ENCODE data around the gene CACNA1C. TPM values are rescaled to one million over a fixed set of nuclear protein-coding genes. Genes with fewer than 3 reads are reported as not detected.

Gene CACNA1C
- polyA plus RNA-seq, 1 of the 3 experiments (the other 2 are of a cell fraction), result 1.5 TPM

DNA sequence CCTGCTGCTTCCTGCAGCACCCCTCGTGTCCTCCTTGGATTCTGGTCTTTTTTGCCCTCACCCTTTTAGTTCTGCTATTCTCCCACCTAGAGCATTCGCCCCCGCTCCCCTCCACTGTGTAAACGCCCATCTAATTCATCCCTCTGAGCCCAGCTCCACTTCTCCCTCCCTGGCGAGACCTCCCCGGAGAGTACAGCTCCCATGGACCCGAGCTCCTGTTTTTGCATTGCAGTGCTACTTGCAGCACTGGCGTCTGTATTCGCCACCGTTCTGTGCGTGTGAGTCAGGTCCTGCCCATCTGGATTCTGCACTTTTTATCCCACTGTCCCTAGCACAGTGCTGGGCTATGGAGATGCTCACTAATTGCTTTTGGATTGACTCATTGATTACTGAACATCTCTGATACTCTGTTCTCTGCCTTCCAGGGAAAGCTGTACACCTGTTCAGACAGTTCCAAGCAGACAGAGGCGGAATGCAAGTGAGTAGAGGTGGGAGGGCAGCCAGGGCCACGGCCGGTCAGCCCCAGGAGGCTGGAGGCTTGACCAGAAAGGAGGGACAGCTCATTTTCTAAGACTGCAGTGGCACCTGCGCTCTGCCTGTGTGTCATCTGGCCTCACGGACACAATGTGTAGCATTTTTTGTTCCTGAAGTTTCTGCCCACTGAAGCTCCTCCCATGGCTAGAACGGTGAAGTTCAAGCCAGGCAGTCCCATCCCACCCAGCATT, 553.6 kb downstream of the CACNA1C start:
- no peak for TF ChIP-seq GABPA (IDR thresholded peaks at IDR 0.05; ENCODE audit: low read depth)
- TF ChIP-seq JUND (IDR thresholded peaks at IDR 0.05), result no peak
- no peak for TF ChIP-seq FOSL2 (IDR thresholded peaks at IDR 0.05; ENCODE audit: borderline replicate concordance, low read depth)
- no peak for TF ChIP-seq POLR2AphosphoS5 (IDR thresholded peaks at IDR 0.05; ENCODE audit: low read depth, low read length)
- no peak for TF ChIP-seq MEF2A (IDR thresholded peaks at IDR 0.05; ENCODE audit: borderline replicate concordance, low read depth)
- TF ChIP-seq TCF12 (IDR thresholded peaks at IDR 0.05), result no peak
- TF ChIP-seq, protein P1, sequence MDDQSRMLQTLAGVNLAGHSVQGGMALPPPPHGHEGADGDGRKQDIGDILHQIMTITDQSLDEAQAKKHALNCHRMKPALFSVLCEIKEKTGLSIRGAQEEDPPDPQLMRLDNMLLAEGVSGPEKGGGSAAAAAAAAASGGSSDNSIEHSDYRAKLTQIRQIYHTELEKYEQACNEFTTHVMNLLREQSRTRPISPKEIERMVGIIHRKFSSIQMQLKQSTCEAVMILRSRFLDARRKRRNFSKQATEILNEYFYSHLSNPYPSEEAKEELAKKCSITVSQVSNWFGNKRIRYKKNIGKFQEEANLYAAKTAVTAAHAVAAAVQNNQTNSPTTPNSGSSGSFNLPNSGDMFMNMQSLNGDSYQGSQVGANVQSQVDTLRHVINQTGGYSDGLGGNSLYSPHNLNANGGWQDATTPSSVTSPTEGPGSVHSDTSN (IDR thresholded peaks at IDR 0.05), result no peak
- TF ChIP-seq RFX5 (IDR thresholded peaks at IDR 0.05; ENCODE audit: low read length), result no peak
- TF ChIP-seq YY1 (IDR thresholded peaks at IDR 0.05; ENCODE audit: low read depth), result no peak
- no peak for TF ChIP-seq GATA2 (CRISPR knock-in tag; IDR thresholded peaks at IDR 0.05)
- TF ChIP-seq TAF1 (IDR thresholded peaks at IDR 0.05; ENCODE audit: borderline replicate concordance, low read depth, low read length), result no peak
- no peak for TF ChIP-seq EP300 (IDR thresholded peaks at IDR 0.05; ENCODE audit: borderline replicate concordance in 1 of 2, low read depth in 1 of 2, low read length in 1 of 2)
- no peak for TF ChIP-seq SIN3A (IDR thresholded peaks at IDR 0.05; ENCODE audit: borderline replicate concordance, low read depth, low read length)
- no peak for TF ChIP-seq CHD2 (IDR thresholded peaks at IDR 0.05; ENCODE audit: low read length, partially characterized antibody)
- no peak for TF ChIP-seq SMC3 (IDR thresholded peaks at IDR 0.05; ENCODE audit: low read depth, low read length)
- CTCF ChIA-PET, result interaction anchor here (1.3 kb wide), 1 partner anchor 18 kb away, joined by 3 read pairs; no protein-coding TSS in a partner anchor
- Histone ChIP-seq H3K9me3 (no peaks in the 10 kb centered on the region), H3K36me3 (replicated peaks in 1 of 2; ENCODE audit: control insufficient read depth in 1 of 2, insufficient read depth in 2 of 2, low read length in 1 of 2) (peaks cover 0 to 2% of the 10 kb centered on the region in 2 experiments), H3K27ac (ENCODE audit: low read depth in 2 of 2, low read length in 1 of 2) (no peak overlapping the region), H3K4me2 (no peak overlapping the region), H3K4me1 (ENCODE audit: control insufficient read depth in 1 of 2, insufficient read depth in 2 of 2, low read depth in 1 of 2, low read length in 1 of 2) (no peaks in the 10 kb centered on the region), H3K4me3 (ENCODE audit: low read depth in 2 of 2, low read length in 1 of 2) (no peak overlapping the region), H3K79me2 (ENCODE audit: insufficient read depth) (no peaks in the 10 kb centered on the region), H3F3A (replicated peaks; ENCODE audit: insufficient read depth) (no peaks in the 10 kb centered on the region), H4K20me1 (ENCODE audit: insufficient read depth) (no peaks in the 10 kb centered on the region), H2AFZ (ENCODE audit: low read depth) (no peak overlapping the region), H3K9ac (no peak overlapping the region), H3K9me2 (no peaks in the 10 kb centered on the region), H3K27me3 (ENCODE audit: insufficient read depth) (no peaks in the 10 kb centered on the region)
- POLR2A ChIA-PET, result interaction anchor here (0.7 kb wide), 1 partner anchor 91 kb away, joined by 3 read pairs; no protein-coding TSS in a partner anchor
- no peak for DNase-seq
- 69% methylated on average over 17 of the region's 17 CpGs for WGBS (ENCODE audit: low lambda C conversion rate)

GRCh38 chr12:2607881-2608607, 555.3 kb downstream of the CACNA1C start:
- Histone ChIP-seq H3K27me3 (ENCODE audit: insufficient read depth) (no peaks in the 10 kb centered on the region), H4K20me1 (ENCODE audit: insufficient read depth) (no peaks in the 10 kb centered on the region), H3K4me3 (ENCODE audit: low read depth in 2 of 2, low read length in 1 of 2) (no peak overlapping the region), H3K27ac (ENCODE audit: low read depth in 2 of 2, low read length in 1 of 2) (no peak overlapping the region), H3F3A (replicated peaks; ENCODE audit: insufficient read depth) (peaks cover 4% of the 10 kb centered on the region), H3K9ac (no peak overlapping the region), H3K4me1 (ENCODE audit: control insufficient read depth in 1 of 2, insufficient read depth in 2 of 2, low read depth in 1 of 2, low read length in 1 of 2) (no peaks in the 10 kb centered on the region), H2AFZ (ENCODE audit: low read depth) (no peak overlapping the region), H3K4me2 (no peak overlapping the region), H3K36me3 (replicated peaks in 1 of 2; ENCODE audit: control insufficient read depth in 1 of 2, insufficient read depth in 2 of 2, low read length in 1 of 2) (peaks cover 0 to 2% of the 10 kb centered on the region in 2 experiments), H3K9me2 (no peaks in the 10 kb centered on the region), H3K79me2 (ENCODE audit: insufficient read depth) (no peaks in the 10 kb centered on the region), H3K9me3 (no peaks in the 10 kb centered on the region)
- POLR2A ChIA-PET, result no interaction called here
- CTCF ChIA-PET, result interaction anchor here (1.0 kb wide), 1 partner anchor 25 kb away, joined by 5 read pairs; no protein-coding TSS in a partner anchor
- DNase-seq, result no peak
- 72% methylated on average over 10 of the region's 10 CpGs for WGBS (ENCODE audit: low lambda C conversion rate)
- TF ChIP-seq RCOR1 (IDR thresholded peaks at IDR 0.05; ENCODE audit: low read length) (no peak), JUND (IDR thresholded peaks at IDR 0.05) (no peak), NFIC (IDR thresholded peaks at IDR 0.05; ENCODE audit: borderline replicate concordance) (no peak), SIN3A (IDR thresholded peaks at IDR 0.05; ENCODE audit: borderline replicate concordance, low read depth, low read length) (no peak)
- TF ChIP-seq, protein P2, sequence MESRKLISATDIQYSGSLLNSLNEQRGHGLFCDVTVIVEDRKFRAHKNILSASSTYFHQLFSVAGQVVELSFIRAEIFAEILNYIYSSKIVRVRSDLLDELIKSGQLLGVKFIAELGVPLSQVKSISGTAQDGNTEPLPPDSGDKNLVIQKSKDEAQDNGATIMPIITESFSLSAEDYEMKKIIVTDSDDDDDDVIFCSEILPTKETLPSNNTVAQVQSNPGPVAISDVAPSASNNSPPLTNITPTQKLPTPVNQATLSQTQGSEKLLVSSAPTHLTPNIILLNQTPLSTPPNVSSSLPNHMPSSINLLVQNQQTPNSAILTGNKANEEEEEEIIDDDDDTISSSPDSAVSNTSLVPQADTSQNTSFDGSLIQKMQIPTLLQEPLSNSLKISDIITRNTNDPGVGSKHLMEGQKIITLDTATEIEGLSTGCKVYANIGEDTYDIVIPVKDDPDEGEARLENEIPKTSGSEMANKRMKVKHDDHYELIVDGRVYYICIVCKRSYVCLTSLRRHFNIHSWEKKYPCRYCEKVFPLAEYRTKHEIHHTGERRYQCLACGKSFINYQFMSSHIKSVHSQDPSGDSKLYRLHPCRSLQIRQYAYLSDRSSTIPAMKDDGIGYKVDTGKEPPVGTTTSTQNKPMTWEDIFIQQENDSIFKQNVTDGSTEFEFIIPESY (IDR thresholded peaks at IDR 0.05; ENCODE audit: borderline replicate concordance, low read depth), result no peak
- TF ChIP-seq, protein P3, sequence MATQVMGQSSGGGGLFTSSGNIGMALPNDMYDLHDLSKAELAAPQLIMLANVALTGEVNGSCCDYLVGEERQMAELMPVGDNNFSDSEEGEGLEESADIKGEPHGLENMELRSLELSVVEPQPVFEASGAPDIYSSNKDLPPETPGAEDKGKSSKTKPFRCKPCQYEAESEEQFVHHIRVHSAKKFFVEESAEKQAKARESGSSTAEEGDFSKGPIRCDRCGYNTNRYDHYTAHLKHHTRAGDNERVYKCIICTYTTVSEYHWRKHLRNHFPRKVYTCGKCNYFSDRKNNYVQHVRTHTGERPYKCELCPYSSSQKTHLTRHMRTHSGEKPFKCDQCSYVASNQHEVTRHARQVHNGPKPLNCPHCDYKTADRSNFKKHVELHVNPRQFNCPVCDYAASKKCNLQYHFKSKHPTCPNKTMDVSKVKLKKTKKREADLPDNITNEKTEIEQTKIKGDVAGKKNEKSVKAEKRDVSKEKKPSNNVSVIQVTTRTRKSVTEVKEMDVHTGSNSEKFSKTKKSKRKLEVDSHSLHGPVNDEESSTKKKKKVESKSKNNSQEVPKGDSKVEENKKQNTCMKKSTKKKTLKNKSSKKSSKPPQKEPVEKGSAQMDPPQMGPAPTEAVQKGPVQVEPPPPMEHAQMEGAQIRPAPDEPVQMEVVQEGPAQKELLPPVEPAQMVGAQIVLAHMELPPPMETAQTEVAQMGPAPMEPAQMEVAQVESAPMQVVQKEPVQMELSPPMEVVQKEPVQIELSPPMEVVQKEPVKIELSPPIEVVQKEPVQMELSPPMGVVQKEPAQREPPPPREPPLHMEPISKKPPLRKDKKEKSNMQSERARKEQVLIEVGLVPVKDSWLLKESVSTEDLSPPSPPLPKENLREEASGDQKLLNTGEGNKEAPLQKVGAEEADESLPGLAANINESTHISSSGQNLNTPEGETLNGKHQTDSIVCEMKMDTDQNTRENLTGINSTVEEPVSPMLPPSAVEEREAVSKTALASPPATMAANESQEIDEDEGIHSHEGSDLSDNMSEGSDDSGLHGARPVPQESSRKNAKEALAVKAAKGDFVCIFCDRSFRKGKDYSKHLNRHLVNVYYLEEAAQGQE (IDR thresholded peaks at IDR 0.05; ENCODE audit: low read depth, low read length), result no peak
- TF ChIP-seq, protein P1 (IDR thresholded peaks at IDR 0.05), result no peak
